HFFc6 (cell line): Measurements from ENCODE around the gene MED28. TPM values are rescaled to one million over a fixed set of nuclear protein-coding genes. Genes with fewer than 3 reads are reported as not detected.
"Not testable (repeated sequence)": the region's sequence is repeated elsewhere in the genome, so short reads cannot be mapped to it uniquely, and the experiment has no call there.

Experiments
- DNase-seq: peaks from one replicate; pipeline ENCODE4 v3.0.0-alpha.2; 2018
- H3K27ac Mint-ChIP-seq: 2 replicates; pipeline ENCODE4 v1.8.0; 2020; ENCODE audit warnings: mild to moderate bottlenecking, mixed read lengths
- H3K27me3 Mint-ChIP-seq: 2 replicates; pipeline ENCODE4 v1.8.0; 2021; ENCODE audit warnings: mild to moderate bottlenecking, moderate library complexity, mixed read lengths; ENCODE audit not compliant: insufficient read depth
- H3K36me3 Mint-ChIP-seq: 2 replicates; pipeline ENCODE4 v1.8.0; 2021; ENCODE audit warnings: low read depth, mixed read lengths
- H3K4me1 Mint-ChIP-seq: 2 replicates; pipeline ENCODE4 v1.8.0; 2020; ENCODE audit warnings: low read depth, mixed read lengths
- H3K4me3 Mint-ChIP-seq: 2 replicates; pipeline ENCODE4 v1.8.0; 2020; ENCODE audit warnings: mild to moderate bottlenecking, moderate library complexity, mixed read lengths
- H3K9me3 Mint-ChIP-seq: 2 replicates; pipeline ENCODE4 v1.8.0; 2020; ENCODE audit warnings: mild to moderate bottlenecking, mixed read lengths
- total RNA-seq, 6 experiments: library from RNA; stranded (reverse); fragmentation: NEBNext Ultra II Directional; extraction: Animal tissue kit (Norgen Biotek cat#: 25700); gene quantifications; 2 replicates in 1 of 6; 3 replicates in 5 of 6; pipeline ENCODE4 v1.2.3, GENCODE V29; 2021
- TF ChIP-seq, protein P1 (sequence below): fragments of 200-600 bp; sonication (generic); IDR thresholded peaks from 2 replicates; pipeline ENCODE4 v1.5.0; 2021; ENCODE audit warnings: antibody characterized with exemption, mild to moderate bottlenecking

The MED28 gene
- total RNA-seq, 6 experiments from 2014 or later: 32.4 to 40.1 (median 36.4) TPM

DNA sequence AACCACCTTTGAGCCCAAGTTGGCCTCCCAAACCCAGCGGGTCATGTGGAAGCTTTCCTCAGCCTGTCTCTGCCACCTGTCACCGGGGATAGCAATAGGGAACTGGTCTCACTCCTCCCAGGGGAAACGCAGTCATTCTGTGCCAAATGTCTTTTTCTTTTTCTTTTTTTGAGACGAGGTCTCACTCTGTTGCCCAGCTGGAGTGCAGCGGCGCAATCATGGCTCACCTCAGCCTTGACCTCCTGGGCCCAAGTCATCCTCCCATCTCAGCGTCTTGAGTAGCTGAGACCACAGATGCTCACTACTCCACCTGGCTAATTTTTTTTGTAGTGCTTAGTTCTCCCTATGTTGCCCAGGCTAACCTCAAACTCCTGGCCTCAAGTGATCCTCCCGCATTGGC, 40.3 kb downstream of the MED28 start:
- no peaks in the 10 kb centered on the region for H3K36me3 Mint-ChIP-seq
- DNase-seq: no peak
- H3K9me3 Mint-ChIP-seq: no peaks in the 10 kb centered on the region
- H3K27me3 Mint-ChIP-seq: peaks cover 26% of the 10 kb centered on the region
- no peak overlapping the region for H3K4me3 Mint-ChIP-seq
- TF ChIP-seq, protein P1, sequence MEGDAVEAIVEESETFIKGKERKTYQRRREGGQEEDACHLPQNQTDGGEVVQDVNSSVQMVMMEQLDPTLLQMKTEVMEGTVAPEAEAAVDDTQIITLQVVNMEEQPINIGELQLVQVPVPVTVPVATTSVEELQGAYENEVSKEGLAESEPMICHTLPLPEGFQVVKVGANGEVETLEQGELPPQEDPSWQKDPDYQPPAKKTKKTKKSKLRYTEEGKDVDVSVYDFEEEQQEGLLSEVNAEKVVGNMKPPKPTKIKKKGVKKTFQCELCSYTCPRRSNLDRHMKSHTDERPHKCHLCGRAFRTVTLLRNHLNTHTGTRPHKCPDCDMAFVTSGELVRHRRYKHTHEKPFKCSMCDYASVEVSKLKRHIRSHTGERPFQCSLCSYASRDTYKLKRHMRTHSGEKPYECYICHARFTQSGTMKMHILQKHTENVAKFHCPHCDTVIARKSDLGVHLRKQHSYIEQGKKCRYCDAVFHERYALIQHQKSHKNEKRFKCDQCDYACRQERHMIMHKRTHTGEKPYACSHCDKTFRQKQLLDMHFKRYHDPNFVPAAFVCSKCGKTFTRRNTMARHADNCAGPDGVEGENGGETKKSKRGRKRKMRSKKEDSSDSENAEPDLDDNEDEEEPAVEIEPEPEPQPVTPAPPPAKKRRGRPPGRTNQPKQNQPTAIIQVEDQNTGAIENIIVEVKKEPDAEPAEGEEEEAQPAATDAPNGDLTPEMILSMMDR: no peak
- no peak overlapping the region for H3K27ac Mint-ChIP-seq
- no peaks in the 10 kb centered on the region for H3K4me1 Mint-ChIP-seq

DNA sequence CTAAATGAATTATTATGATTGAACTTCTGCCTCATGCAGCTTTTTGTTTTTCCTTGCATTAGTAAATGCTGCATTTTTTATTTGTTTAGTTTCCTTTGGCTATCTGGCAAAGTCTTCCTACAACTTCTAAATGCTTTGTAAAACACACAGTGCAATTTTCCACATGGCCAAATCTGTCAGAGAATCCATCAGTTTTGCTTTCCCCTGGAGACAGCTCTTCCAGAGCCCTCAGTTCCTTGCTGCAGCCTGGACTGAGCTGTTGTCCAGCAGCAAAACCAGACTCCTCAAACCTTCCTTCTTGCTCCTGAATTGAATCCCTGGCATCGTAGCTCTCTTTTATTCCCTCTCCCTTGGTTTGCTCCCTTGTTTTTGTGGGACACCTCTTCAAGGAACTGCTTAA, 42.6 kb downstream of the MED28 start:
- TF ChIP-seq, protein P1: no peak
- no peak overlapping the region for H3K4me3 Mint-ChIP-seq
- no peak for DNase-seq
- no peaks in the 10 kb centered on the region for H3K4me1 Mint-ChIP-seq
- no peak overlapping the region for H3K27ac Mint-ChIP-seq
- no peaks in the 10 kb centered on the region for H3K36me3 Mint-ChIP-seq
- peaks cover 26% of the 10 kb centered on the region for H3K27me3 Mint-ChIP-seq
- no peaks in the 10 kb centered on the region for H3K9me3 Mint-ChIP-seq

- TF ChIP-seq, protein P1: no peak
- no peak overlapping the region for H3K27ac Mint-ChIP-seq
These were observed 43.4 kb downstream of the MED28 start for GRCh38 chr4:17657849-17658248.

DNA sequence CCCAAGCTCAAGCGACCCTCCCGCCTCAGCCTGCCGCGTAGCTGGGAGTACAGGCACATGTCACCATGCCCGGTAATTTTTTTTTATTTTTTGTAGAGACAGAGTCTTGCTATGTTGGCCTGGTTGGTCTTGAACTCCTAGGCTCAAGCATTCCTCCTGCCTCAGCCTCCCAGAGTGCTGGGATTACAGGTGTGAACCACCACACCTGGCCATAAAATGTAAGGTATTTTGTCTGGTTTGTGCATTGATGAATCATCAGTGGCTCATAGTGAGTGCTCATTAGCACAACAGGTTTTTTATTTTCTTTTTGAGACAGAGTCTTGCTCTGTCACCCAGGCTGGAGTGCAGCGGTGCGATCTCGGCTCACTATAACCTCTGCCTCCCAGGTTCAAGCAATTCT, 44.8 kb downstream of the MED28 start:
- H3K9me3 Mint-ChIP-seq, H3K4me1 Mint-ChIP-seq, H3K4me3 Mint-ChIP-seq, H3K36me3 Mint-ChIP-seq, H3K27ac Mint-ChIP-seq, DNase-seq: not testable (repeated sequence)
- H3K27me3 Mint-ChIP-seq: peaks cover 26% of the 10 kb centered on the region

More at GRCh38 chr4:17657849-17658248, 43.4 kb downstream of the MED28 start:
- peaks cover 26% of the 10 kb centered on the region for H3K27me3 Mint-ChIP-seq
- H3K4me3 Mint-ChIP-seq: no peak overlapping the region
- DNase-seq: no peak
- no peaks in the 10 kb centered on the region for H3K9me3 Mint-ChIP-seq
- H3K36me3 Mint-ChIP-seq: no peaks in the 10 kb centered on the region
- no peaks in the 10 kb centered on the region for H3K4me1 Mint-ChIP-seq

DNA sequence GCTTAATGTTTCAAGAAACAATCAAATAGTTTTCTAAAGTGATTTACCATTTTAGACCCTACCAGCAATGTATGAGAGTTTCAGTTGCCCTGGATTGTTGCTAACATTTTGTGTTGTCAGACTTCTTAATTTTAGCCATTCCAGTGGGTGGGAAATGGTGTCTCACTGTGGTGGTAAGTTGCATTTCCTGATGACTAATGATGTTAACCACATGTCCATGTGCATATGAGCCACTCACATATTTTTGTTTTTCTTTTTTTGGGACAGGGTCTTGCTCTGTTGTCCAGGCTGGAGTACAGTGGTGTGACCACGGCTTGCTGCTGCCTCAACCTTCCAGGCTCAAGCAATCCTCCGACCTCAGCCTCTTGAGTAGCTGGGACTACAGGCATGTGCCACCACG, 48.3 kb downstream of the MED28 start:
- Mint-ChIP-seq H3K4me3 (no peak overlapping the region), H3K36me3 (no peaks in the 10 kb centered on the region), H3K9me3 (no peaks in the 10 kb centered on the region), H3K27me3 (peaks cover 12% of the 10 kb centered on the region), H3K4me1 (no peaks in the 10 kb centered on the region), H3K27ac (no peak overlapping the region)
- TF ChIP-seq, protein P1: no peak
- DNase-seq: peak; percentile 8

GRCh38 chr4:17664755-17665154, 50.3 kb downstream of the MED28 start:
- no peaks in the 10 kb centered on the region for H3K4me1 Mint-ChIP-seq
- H3K9me3 Mint-ChIP-seq: no peaks in the 10 kb centered on the region
- no peak overlapping the region for H3K4me3 Mint-ChIP-seq
- TF ChIP-seq, protein P1: no peak
- no peaks in the 10 kb centered on the region for H3K36me3 Mint-ChIP-seq
- H3K27me3 Mint-ChIP-seq: peaks cover 7% of the 10 kb centered on the region
- DNase-seq: no peak
- H3K27ac Mint-ChIP-seq: no peak overlapping the region
